Stimulated activated CD4-positive, alpha-beta T cell treated with anti-CD3 and anti-CD28 coated beads, Interleukin-1b, Interleukin-23, amount 100 ng/mL, for 48 hours (primary cell): ENCODE measurements around the gene GSTA1.
"Not testable (repeated sequence)": the region's sequence is repeated elsewhere in the genome, so short reads cannot be mapped to it uniquely, and the experiment has no call there.

Source experiments
- DNase-seq: peaks from one replicate; pipeline ENCODE4 v3.0.0-alpha.2; 2020

GSTA1 gene

DNA sequence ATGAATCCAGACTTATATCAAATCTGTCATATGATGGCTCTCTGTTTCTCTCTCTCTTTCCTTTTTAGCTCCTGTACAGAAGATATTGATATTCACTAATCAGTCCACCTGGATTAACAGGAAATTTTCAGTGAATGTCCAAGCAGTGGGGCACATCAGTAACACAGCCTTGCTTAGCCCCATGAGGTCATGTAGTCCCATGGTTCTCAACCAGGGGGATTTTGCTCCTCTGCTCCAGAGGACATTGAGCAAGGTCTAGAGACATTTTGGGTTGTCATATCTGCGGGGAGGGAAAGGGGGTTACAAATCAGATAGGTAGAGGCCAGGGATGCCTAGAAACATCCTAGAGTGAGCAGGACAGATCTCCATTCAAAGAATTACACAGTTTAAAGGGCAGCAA lies 810 bp downstream of the GSTA1 start:
- no peak for DNase-seq

DNA sequence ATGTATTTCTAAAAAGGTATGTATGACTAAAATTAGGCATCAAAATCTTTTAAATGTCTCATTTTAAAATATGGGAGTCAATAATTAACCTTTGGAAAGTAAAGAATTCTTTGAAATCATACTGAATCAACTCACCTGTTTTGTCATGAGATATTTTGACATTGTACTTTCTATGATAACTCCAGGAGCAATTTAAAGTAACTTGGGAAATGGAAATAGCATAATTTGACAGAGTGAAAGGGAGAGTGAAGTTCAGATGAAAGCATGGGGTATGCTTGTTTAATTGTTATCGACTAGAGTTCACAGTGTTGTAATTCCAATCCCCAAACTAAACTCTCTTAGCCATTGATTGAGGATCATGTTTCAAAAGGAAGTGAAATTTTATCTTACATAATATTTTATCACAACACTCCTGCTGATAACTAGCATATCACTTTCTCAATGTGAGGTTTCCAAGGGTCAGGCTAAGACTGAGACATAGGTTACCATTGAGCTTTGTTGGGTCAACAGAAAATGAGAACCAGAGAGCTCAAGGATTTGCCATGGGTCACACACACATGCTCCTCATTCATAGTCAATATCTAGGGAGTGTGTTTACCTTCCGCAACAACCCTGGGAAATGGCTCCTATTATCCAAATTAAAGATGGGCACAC lies 2.3 kb downstream of the GSTA1 start:
- DNase-seq = no peak

DNA sequence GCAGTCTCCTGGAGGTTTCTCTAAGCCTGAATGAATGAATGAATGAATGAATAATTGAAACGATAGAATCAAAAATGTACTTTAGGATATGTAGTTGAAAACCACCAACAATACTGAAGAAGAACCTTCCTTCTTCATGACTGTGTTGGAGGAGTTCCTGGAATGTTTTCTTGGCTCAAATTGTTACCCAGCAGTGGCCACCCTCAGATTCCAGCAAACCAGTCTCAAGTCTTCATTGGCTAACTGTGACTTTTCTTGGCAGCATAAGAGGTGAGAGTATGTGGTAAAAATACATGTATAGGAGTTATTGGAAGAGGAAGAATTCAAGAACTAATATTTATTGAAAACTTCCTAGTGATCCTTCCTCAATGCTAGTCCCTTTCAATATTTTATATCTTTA lies 4.3 kb downstream of the GSTA1 start:
- DNase-seq = not testable (repeated sequence)

DNA sequence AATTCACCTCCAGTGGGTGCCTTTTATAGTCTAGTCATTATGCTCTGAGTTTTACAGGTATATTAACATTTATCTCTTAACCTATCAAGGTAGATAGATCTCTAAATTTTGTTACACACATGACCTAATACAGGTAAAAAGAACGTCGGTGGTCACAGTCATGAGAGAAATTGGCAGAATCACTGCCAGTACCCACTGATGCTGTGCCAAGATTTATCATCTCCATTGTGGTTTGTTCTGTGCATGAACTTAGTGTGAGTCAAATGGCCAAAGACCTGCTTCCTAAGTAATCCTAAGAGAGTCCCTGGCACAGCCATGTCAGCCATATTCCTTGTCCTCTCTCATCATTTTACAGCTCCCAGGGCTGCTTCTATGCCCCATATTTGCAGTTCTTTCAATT lies 9.2 kb downstream of the GSTA1 start:
- DNase-seq = not testable (repeated sequence)

DNA sequence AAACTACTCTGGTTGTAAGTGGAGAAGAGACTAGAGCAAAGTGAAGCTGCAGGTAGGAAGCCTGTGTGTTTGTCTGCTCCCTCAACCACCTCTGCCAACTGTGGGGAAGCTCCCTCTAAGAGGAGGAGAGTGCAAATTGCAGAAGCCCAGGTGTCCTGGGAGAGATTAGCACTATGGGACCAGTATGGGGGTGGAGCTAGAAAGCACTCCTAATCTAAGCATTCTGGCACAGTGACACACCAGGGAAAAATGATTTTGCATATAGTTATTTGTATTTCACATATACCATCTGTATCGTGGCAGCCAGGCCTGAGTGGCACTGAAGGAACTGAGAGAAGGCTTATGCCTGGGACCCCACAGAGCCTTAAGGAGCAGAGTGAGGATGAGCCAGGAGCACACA lies 12.8 kb downstream of the GSTA1 start:
- DNase-seq = no peak

DNA sequence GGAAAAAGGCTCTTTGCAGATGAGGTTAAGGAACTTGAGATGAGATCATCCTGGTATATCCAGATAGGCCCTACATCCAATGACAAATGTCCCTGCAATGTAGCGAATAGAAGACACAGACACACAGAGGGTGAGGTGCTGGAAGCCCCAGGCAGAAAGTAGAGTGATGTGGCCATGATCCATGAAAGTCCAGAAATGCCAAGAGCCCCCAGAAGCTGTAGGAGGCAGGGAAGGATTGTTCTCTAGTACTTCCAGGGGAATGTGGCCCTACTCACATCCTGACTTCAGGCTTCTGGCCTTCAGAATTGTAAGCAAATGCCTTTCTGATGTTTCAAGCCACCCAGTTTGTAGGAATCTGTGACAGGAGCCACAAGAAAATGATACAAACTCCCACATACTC lies 14.0 kb downstream of the GSTA1 start:
- not testable (repeated sequence) for DNase-seq

DNA sequence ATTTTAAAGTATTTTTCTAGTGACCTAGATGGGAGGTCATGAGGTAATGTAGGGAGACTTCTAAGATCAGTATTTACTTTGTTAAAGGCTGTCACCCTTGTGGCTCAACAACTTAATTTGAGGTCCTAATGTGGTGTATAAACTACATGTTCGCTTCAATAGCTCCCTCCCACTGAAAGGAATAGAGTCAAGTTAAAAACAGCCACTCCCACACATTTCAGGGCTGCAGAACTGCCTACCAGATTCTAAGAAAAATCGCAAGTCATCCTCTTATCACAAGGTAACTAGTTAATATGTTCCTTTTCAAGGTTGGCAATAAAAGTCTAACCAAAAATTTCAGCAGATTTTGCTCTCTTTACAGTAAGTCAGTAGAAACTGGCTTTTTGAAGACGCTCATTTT lies 15.1 kb downstream of the GSTA1 start:
- DNase-seq = no peak

DNA sequence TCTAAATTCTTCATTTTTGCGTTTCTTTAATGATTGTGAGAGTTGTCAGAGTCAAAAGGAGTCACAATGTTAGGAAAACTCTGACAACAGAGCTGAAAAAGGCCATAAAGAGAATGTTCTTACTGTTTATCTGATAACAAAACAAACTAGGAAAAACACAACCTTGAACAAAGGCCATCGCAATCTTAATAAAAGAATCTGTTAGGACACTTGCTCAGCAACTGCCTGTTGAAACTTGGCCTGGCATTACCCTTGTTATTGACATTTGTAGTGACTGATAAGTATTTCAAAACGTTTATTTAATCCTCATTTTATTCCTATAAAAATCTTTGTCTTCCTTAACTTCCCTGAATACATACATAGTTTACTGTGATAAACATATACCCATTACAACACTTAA lies 15.7 kb downstream of the GSTA1 start:
- DNase-seq = no peak

DNA sequence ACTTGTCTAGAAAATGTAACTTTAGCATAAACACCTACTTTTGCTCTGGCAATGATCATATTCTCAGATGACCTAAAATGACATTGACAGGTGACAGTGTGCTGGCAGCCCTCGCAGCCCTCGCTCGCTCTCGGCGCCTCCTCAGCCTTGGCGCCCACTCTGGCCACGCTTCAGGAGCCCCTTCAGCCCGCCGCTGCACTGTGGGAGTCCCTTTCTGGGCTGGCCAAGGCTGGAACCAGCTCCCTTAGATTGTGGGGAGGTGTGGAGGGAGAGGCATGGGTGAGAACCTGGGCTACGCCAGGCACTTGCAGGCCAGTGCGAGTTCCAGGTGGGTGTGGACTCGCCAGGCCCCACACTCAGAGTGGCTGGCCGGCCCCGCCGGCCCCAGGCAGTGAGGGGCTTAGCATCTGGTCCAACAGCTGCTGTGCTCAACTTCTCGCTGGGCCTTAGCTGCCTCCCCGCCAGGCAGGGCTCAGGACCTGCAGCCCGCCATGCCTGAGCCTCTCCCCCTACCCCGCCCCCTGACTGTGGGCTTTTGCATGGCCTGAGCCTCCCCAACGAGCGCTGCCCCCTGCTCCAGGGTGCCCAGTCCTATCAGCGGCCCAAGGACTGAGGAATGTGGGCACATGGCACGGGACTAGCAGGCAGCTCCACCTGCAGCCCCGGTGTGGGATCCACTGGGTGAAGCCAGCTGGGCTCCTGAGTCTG lies 17.2 kb downstream of the GSTA1 start:
- no peak for DNase-seq

DNA sequence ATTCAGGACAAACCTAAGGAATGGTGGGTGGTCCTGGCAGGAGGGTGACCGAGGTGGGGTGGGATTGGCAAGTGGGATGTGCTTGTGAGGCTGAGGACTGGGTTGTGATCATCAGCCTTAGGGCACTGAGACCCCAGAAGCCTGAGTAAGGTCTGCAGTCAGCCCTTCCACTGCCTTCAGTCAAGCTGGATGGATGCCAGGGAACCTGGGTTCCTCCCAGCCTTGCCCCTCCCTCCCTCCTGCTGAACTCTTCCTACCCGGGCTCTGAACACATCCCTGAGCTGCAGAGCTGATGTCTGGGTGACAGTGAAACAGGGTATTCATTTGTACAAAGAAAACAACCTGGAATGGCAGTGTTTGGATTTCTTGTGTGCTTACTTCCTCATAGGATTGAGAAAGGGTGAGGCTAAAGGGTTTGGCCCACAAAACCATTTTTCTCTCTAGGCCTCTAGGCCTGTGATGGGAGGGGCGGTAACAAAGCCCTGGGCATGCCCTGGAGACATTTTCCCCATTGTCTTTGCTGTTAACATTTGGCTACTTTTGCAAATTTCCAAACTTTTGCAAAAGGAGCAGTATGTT lies 20.8 kb downstream of the GSTA1 start:
- not testable (repeated sequence) for DNase-seq

DNA sequence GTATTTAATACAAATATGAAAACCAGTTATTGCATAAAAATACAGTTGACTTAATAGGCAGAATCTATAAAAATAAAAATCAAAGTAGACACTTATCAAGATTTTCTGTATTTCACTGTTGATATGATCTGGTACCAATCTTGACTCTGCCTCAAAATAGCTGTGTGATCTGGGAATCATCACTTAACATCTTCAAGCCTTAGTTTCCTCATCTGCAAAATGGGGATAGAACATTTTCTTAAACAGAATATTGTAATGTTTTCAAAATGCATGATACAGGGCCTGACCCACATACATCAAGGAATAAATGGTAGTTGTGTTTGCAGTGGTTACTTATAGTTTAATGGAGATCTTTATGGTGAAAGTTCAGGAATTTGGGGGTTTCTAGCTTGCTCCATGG lies 21.4 kb downstream of the GSTA1 start:
- DNase-seq = not testable (repeated sequence)

DNA sequence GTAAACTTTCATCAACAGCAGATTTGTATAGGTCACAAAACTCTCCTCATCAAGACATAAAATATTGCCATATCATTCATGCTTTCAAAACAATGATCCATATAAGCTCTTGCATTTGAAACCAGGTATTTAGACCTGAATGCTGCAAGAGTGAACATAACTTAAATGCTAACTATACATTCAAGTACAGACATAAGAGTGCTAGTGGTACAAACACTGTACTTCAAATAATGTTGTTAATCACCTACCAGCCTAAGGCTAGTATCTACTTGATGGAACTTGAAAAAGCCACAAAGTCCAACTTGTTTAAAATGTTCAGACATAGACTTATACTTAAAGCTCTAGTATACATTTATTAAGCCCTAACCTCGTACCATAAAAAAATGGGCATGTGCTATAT lies 24.4 kb downstream of the GSTA1 start:
- DNase-seq = no peak

DNA sequence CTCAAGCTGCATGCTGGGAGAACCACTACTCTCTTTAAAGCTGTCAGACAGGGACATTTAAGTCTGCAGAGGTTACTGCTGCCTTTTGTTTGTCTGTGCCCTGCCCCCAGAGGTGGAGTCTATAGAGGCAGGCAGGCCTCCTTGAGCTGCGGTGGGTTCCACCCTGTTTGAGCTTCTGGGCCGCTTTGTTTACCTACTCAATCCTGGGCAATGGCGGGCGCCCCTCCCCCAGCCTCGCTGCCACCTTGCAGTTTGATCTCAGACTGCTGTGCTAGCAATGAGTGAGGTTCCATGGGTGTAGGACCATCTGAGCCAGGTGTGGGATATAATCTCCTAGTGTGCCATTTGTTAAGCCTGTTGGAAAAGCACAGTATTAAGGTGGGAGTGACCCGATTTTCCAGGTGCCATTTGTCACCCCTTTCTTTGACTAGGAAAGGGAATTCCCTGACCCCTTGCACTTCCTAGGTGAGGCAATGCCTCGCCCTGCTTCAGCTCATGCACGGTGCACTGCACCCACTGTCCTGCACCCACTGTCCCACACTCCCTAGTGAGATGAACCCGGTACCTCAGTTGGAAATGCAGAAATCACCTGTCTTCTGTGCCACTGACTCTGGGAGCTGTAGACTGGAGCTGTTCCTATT lies 26.8 kb downstream of the GSTA1 start:
- DNase-seq = not testable (repeated sequence)

DNA sequence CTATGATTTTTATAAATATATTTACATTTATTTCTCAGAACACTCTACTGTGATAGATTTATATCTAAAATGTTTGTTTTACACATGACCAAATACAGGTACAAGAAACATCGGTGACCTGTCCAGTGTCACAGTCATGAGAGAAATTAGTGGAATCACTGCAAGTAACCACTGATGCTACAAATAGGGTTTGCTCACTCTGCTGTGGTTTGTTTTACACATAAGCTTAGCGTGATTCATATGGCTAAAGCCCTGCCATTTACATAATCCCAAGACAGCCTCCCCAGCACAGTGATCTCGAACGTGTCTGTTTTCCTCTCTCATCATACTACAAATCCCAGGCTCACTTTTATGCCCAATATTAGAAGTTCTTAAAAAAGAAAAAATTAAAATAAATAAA lies 34.2 kb downstream of the GSTA1 start:
- not testable (repeated sequence) for DNase-seq

DNA sequence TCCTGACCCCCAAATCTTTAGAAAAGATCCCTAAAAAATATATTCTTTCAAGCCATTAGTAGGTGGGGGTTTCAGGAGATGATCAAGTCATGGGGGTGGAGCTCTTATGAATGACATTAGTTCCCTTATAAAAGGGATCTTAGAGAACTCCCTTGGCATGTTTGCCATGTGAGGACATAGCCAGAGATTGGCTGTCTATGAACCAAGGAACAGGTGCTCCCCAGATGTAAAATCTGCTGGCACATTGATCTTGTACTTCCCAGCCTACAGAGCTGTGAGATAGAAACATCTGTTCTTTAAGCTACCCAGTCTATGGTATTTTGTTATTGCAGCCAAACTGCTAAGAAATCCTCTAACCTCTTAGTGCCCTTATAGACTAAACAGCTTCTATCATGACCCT lies 36.0 kb downstream of the GSTA1 start:
- DNase-seq = not testable (repeated sequence)

DNA sequence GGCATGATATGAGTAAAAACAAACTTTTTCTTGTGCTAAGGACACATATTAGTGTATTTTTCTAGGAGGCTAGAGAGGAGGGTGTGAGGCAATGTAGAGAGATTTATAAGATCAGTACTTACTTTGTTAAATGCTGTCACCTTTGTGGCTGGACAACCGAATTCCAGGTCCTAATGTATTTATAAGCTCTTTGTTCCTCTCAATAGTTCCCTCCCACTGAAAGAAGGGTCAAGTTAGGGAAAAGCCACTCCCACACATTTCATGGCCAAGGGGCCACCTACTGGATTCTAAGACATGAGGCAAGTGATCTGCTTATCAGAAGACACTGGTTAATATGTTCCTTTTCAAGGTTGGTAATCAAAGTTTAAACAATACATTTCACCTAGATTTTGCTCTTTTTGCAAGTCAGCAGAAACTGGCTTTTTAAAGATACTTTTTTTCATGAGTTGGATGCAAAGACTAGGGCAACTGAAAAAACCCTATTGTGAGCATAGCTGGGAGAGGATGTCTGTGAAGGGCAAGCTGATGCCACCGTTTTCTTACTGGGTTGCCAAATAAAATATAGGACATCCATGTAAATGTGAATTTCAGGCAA lies 40.2 kb downstream of the GSTA1 start, which contains the start of gene GSTA2:
Gene GSTA2 (minus strand): TSS at position 154 of the 595 bp plus-strand sequence. CDS start 5,528 bp downstream, outside the sequence.
- not testable (repeated sequence) for DNase-seq

DNA sequence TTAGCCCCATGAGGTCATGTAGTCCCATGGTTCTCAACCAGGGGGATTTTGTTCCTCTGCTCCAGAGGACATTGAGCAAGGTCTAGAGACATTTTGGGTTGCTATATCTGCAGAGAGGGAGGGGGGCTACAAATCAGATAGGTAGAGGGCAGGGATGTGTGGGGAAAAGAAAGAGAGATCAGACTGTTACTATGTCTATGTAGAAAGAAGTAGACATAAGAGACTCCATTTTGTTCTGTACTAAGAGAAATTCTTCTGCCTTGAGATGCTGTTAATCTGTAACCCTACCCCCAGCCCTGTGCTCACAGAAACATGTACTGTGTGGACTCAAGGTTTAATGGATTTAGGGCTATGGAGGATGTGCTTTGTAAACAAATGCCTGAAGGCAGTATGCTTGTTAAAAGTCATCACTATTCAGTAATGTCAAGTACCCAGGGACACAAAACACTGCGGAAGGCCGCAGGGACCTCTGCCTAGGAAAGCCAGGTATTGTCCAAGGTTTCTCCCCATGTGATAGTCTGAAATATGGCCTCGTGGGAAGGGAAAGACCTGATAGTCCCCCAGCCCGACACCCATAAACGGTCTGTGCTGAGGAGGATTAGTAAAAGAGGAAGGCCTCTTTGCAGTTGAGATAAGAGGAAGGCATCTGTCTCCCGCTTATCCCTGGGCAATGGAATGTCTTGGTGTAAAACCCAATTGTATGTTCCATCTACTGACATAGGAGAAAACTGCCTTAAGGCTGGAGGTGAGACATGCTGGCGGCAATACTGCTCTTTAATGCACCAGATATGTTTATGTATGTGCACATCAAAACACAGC lies 41.7 kb downstream of the GSTA1 start:
- DNase-seq = not testable (repeated sequence)

DNA sequence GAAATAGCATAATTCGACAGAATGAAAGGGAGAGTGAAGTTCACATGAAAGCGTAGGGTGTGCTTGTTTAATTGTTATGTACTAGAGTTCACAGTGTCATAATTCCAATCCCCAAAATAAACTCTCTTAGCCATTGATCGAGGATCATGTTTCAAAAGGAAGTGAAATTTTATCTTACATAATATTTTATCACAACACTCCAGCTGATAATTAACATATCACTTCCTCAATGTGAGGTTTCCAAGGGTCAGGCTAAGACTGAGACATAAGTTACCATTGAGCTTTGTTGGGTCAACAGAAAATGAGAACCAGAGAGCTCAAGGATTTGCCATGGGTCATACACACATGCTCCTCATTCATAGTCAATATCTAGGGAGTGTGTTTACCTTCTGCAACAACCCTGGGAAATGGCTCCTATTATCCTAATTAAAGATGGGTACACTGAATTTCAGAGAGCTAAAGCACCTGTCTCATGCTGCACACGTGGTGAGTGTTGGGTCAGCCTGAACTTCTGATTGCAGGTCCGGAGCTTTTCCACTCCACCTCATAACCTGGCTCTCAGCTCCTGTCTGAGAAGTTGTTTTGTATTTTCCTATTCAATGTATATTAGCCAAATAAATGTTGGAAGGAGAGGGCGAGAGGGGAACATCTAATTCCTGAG lies 43.4 kb downstream of the GSTA1 start:
- no peak for DNase-seq

DNA sequence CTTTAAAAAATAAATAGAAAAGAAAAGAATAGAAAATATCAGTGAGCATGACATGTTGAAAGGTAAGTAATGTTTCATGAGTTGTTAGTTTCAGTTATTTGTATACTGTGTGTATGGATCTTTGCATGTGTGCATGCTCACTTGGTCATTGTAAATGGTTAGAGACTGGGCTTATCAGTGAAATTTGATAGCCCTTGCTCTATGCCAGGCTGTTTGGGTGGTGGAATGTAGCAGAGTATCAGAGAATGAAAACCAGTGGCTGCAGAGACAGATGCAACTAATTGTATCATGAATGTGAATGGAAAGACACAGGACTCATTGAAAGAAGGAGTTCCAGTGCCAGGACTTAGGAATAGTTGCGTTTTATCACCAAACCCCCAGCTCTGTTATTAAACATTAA lies 44.5 kb downstream of the GSTA1 start:
- no peak for DNase-seq

DNA sequence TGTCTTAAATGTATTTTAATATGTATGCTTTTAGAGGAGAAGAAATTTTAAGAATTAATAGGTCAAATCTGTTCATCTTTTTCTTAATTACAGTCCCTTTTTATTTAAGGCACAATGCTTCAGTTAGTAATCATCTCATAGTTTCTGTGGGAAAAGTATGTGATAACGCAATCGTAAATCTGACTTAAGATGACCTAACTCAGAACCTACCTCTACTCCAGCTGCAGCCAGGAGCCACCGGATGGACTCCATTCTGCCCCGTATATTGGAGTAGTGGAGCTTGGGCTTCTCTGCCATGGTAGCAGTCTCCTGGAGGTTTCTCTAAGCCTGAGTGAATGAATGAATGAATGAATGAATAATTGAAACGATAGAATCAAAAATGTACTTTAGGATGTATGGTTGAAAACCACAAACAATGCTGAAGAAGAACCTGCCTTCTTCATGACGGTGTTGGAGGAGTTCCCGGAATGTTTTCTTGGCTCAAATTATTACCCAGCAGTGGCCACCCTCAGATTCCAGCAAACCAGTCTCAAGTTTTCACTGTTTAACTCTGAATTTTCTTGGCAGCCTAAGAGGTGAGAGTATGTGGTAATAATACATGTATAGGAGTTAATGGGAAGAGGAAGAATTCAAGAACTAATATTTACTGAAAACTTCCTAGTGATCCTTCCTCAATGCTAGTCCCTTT lies 45.8 kb downstream of the GSTA1 start:
- DNase-seq = not testable (repeated sequence)

DNA sequence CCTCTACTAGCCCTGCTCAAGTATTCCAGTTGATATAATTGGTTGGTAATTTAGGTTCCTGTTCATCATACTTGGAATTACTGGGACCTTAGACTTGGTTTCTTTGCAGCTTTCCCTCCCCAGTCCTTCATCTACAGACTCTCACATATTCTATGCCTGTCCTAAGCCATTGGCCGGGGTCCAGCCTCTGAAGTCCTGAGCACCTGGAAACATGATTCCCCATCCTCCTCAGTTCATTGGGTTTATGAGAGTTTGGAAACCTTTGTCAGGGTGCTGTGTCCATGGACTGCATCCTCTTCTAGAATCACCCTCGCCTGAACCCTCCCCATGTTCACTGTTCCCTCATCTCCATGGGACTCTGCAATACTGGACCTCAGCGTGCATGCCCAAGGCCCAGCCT lies 49.2 kb downstream of the GSTA1 start:
- DNase-seq = no peak
